ENCODE measurements around the gene RNASEH2A. TPM values are rescaled to one million over a fixed set of nuclear protein-coding genes. Genes with fewer than 3 reads are reported as not detected.
"Not testable (repeated sequence)": the region's sequence is repeated elsewhere in the genome, so short reads cannot be mapped to it uniquely, and the experiment has no call there.

RNASEH2A gene
- total RNA-seq, 2 experiments from 2014 or later: 53.4 to 58.8 TPM

DNA sequence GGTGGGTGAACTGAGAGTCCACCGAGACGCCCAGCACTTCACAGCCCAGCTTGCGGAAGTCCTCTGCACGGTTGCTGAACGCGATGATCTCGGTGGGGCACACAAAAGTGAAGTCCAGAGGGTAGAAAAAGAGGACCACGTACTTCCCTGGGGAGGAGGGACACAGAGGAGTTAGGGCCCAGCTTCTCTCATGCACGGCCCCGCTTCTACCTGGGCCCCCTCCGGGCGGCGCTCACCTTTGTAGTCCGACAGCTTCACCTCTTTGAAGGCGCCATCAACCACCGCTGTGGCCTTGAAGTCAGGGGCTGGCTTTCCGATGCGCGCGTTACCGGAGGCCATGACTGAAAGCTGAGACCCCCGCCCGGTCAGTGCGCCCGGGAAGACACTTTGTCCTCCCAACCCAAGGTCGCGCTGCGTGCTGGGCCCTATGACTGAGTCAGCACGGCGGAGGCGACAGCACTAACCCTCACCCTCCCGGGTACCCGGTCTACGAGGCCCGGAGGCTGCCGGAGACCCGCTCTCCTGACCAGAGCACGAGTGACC, 5.4 kb upstream of the RNASEH2A start:
- H3K27ac Mint-ChIP-seq: peak overlapping the region; percentile 84
- no peak for DNase-seq
- H3K36me3 Mint-ChIP-seq: peaks cover 5% of the 10 kb centered on the region
- peaks cover 28% of the 10 kb centered on the region for H3K4me1 Mint-ChIP-seq
- H3K4me3 Mint-ChIP-seq: peak overlapping the region; percentile 81
- no peaks in the 10 kb centered on the region for H3K9me3 Mint-ChIP-seq (ENCODE audit: low read depth)
- peak; percentile 14 for ATAC-seq
- no peaks in the 10 kb centered on the region for H3K27me3 Mint-ChIP-seq
- CTCF ChIA-PET: interaction anchor here (1.1 to 18.0 kb wide), 4 partner anchors 31 to 85 kb away, joined by 3 to 1017 read pairs (median 4); partner anchors contain the start of gene HOOK2

- H3K9me3 Mint-ChIP-seq (ENCODE audit: low read depth): no peaks in the 10 kb centered on the region
- ATAC-seq (peak; percentile 65), DNase-seq (peak; percentile 81)
- CTCF ChIA-PET: interaction anchor here (1.0 to 18.0 kb wide), 5 partner anchors 17 to 85 kb away, joined by 3 to 1017 read pairs (median 3); partner anchors contain the start of gene HOOK2
- H3K27ac Mint-ChIP-seq: peak within 1 kb of the TSS; percentile 84
- H3K27me3 Mint-ChIP-seq: no peaks in the 10 kb centered on the region
- peaks cover 5% of the 10 kb centered on the region for H3K36me3 Mint-ChIP-seq
- H3K4me1 Mint-ChIP-seq: peaks cover 28% of the 10 kb centered on the region
- H3K4me3 Mint-ChIP-seq: peak within 1 kb of the TSS; percentile 81
These were observed 4.7 kb upstream of the RNASEH2A start, which contains the start of the genes PRDX2 and THSD8 for GRCh38 chr19:12801466-12802266. TSS of gene PRDX2 (minus strand) at chr19:12801800. CDS start at chr19:12801261, 539 bp downstream. TSS of gene THSD8 (plus strand) at chr19:12802069. CDS start at chr19:12802072, 3 bp downstream.

GRCh38 chr19:12802267-12803106, 3.9 kb upstream of the RNASEH2A start:
- Mint-ChIP-seq H3K4me1 (peaks cover 35% of the 10 kb centered on the region), H3K27me3 (no peaks in the 10 kb centered on the region), H3K27ac (no peak overlapping the region), H3K36me3 (peaks cover 5% of the 10 kb centered on the region), H3K9me3 (ENCODE audit: low read depth) (no peaks in the 10 kb centered on the region), H3K4me3 (peak overlapping the region; percentile 81)
- ATAC-seq: no peak
- CTCF ChIA-PET: interaction anchor here (0.9 to 18.0 kb wide), 6 partner anchors 14 to 95 kb away, joined by 3 to 1017 read pairs (median 3); partner anchors contain the start of gene HOOK2
- no peak for DNase-seq

GRCh38 chr19:12804051-12804450, 2.3 kb upstream of the RNASEH2A start:
- Mint-ChIP-seq H3K36me3 (peaks cover 8% of the 10 kb centered on the region), H3K4me3 (no peak overlapping the region), H3K27ac (no peak overlapping the region), H3K27me3 (no peaks in the 10 kb centered on the region), H3K9me3 (ENCODE audit: low read depth) (no peaks in the 10 kb centered on the region), H3K4me1 (peaks cover 38% of the 10 kb centered on the region)
- DNase-seq: no peak
- ATAC-seq: no peak
- CTCF ChIA-PET: interaction anchor here (0.5 to 18.0 kb wide), 4 partner anchors 9 to 193 kb away, joined by 3 to 1017 read pairs (median 4); partner anchors contain the start of genes HOOK2, ZNF490 and ZNF791

- no peaks in the 10 kb centered on the region for H3K4me1 Mint-ChIP-seq
- H3K36me3 Mint-ChIP-seq: peaks cover 18% of the 10 kb centered on the region
- H3K27me3 Mint-ChIP-seq: no peaks in the 10 kb centered on the region
- no peaks in the 10 kb centered on the region for H3K9me3 Mint-ChIP-seq (ENCODE audit: low read depth)
- ATAC-seq (no peak), DNase-seq (no peak)
- CTCF ChIA-PET: interaction anchor here (3.3 kb wide), 1 partner anchor 18 kb away, joined by 10 read pairs; no protein-coding TSS in a partner anchor
- H3K4me3 Mint-ChIP-seq: no peak overlapping the region
- H3K27ac Mint-ChIP-seq: no peak overlapping the region
These were observed 8.7 kb downstream of the RNASEH2A start for GRCh38 chr19:12815088-12815487.

GRCh38 chr19:12817188-12817587, 10.8 kb downstream of the RNASEH2A start:
- H3K27ac Mint-ChIP-seq; H3K4me3 Mint-ChIP-seq; H3K27me3 Mint-ChIP-seq; ATAC-seq; H3K9me3 Mint-ChIP-seq (ENCODE audit: low read depth); H3K4me1 Mint-ChIP-seq; DNase-seq: not testable (repeated sequence)
- CTCF ChIA-PET: interaction anchor here (0.8 to 1.7 kb wide), 3 partner anchors 51 to 830 kb away, joined by 3 to 6 read pairs (median 5); no protein-coding TSS in a partner anchor
- peaks cover 15% of the 10 kb centered on the region for H3K36me3 Mint-ChIP-seq

DNA sequence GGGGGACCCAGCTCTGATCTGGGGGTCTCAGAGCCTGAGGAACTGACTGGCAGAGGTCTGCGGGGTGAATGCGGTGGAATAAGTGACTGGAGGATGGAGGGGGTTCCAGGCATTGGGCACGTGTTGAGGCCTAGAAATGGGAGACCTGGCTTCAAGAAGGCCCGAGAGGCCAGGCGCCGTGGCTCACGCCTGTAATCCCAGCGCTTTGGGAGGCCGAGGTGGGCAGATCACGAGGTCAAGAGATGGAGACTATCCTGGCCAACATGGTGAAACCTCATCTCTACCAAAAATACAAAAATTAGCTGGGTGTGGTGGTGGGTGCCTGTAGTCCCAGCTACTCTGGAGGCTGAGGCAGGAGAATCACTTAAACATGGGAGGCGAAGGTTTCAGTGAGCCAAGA, 11.4 kb downstream of the RNASEH2A start:
- peaks cover 14% of the 10 kb centered on the region for H3K36me3 Mint-ChIP-seq
- not testable (repeated sequence) for ATAC-seq

GRCh38 chr19:12821761-12822160, 15.4 kb downstream of the RNASEH2A start:
- Mint-ChIP-seq H3K36me3 (no peaks in the 10 kb centered on the region), H3K4me1 (peaks cover 9% of the 10 kb centered on the region), H3K4me3 (no peak overlapping the region), H3K27me3 (peaks cover 11% of the 10 kb centered on the region), H3K27ac (no peak overlapping the region), H3K9me3 (ENCODE audit: low read depth) (no peaks in the 10 kb centered on the region)
- no peak for DNase-seq
- CTCF ChIA-PET: interaction anchor here (2.2 kb wide), 1 partner anchor 26 kb away, joined by 12 read pairs; no protein-coding TSS in a partner anchor
- no peak for ATAC-seq

More for the DNA sequence above, 11.4 kb downstream of the RNASEH2A start:
- not testable (repeated sequence) for H3K27ac Mint-ChIP-seq; H3K4me1 Mint-ChIP-seq; H3K9me3 Mint-ChIP-seq (ENCODE audit: low read depth); H3K4me3 Mint-ChIP-seq; H3K27me3 Mint-ChIP-seq; DNase-seq
- CTCF ChIA-PET: interaction anchor here (0.6 to 1.6 kb wide), 4 partner anchors 16 to 115 kb away, joined by 3 to 5 read pairs (median 4); partner anchors contain the start of genes PRDX2 and THSD8

GRCh38 chr19:12825254-12826131, 19.1 kb downstream of the RNASEH2A start:
- CTCF ChIA-PET: interaction anchor here (0.7 to 3.4 kb wide), 9 partner anchors 12 to 140 kb away, joined by 3 to 17 read pairs (median 3); no protein-coding TSS in a partner anchor
- ATAC-seq (no peak), DNase-seq (no peak)
- H3K4me3 Mint-ChIP-seq: no peak overlapping the region
- peaks cover 37% of the 10 kb centered on the region for H3K27me3 Mint-ChIP-seq
- H3K27ac Mint-ChIP-seq: no peak overlapping the region
- no peaks in the 10 kb centered on the region for H3K36me3 Mint-ChIP-seq
- H3K4me1 Mint-ChIP-seq: peaks cover 11% of the 10 kb centered on the region
- no peaks in the 10 kb centered on the region for H3K9me3 Mint-ChIP-seq (ENCODE audit: low read depth)

GRCh38 chr19:12828494-12828893, 22.1 kb downstream of the RNASEH2A start:
- no peak overlapping the region for H3K4me3 Mint-ChIP-seq
- H3K9me3 Mint-ChIP-seq (ENCODE audit: low read depth): no peaks in the 10 kb centered on the region
- no peak overlapping the region for H3K27ac Mint-ChIP-seq
- CTCF ChIA-PET: interaction anchor here (0.7 to 2.2 kb wide), 6 partner anchors 9 to 71 kb away, joined by 3 to 8 read pairs (median 4); partner anchors contain the start of genes PRDX2 and THSD8
- H3K4me1 Mint-ChIP-seq: peaks cover 22% of the 10 kb centered on the region
- no peaks in the 10 kb centered on the region for H3K36me3 Mint-ChIP-seq
- peak; percentile 53 for DNase-seq
- peak; percentile 57 for ATAC-seq
- peaks cover 64% of the 10 kb centered on the region for H3K27me3 Mint-ChIP-seq

- CTCF ChIA-PET: interaction anchor here (1.2 kb wide), 1 partner anchor 37 kb away, joined by 4 read pairs; no protein-coding TSS in a partner anchor
- peak overlapping the region; percentile 20 for H3K27ac Mint-ChIP-seq
- peaks cover 17% of the 10 kb centered on the region for H3K4me1 Mint-ChIP-seq
- ATAC-seq (no peak), DNase-seq (no peak)
- H3K4me3 Mint-ChIP-seq: no peak overlapping the region
- H3K36me3 Mint-ChIP-seq: no peaks in the 10 kb centered on the region
- peaks cover 85% of the 10 kb centered on the region for H3K27me3 Mint-ChIP-seq
- no peaks in the 10 kb centered on the region for H3K9me3 Mint-ChIP-seq (ENCODE audit: low read depth)
These were observed 27.0 kb downstream of the RNASEH2A start for GRCh38 chr19:12833418-12833737.
